ENCODE measurements around the gene SEC61A1.

SEC61A1 gene

GRCh38 chr3:128080323-128081080 is 28.3 kb downstream of the SEC61A1 start:
- no peak for TF ChIP-seq CTCF (IDR thresholded peaks at IDR 0.05; ENCODE audit: low read depth, low read length, missing control alignments)

GRCh38 chr3:128081226-128081625 is 29.0 kb downstream of the SEC61A1 start:
- TF ChIP-seq CTCF (IDR thresholded peaks at IDR 0.05; ENCODE audit: low read depth, low read length, missing control alignments) = no peak
- DNase-seq (ENCODE audit: extremely low read depth, low read depth) = no peak

More at GRCh38 chr3:128080323-128081080, 28.3 kb downstream of the SEC61A1 start:
- H3K4me3 ChIP-seq (replicated peaks; ENCODE audit: low read depth, low read length) = no peak overlapping the region
- DNase-seq (ENCODE audit: extremely low read depth, low read depth) = peak; percentile 94

GRCh38 chr3:128081846-128082245 is 29.6 kb downstream of the SEC61A1 start:
- H3K4me3 ChIP-seq (replicated peaks; ENCODE audit: low read depth, low read length) = no peak overlapping the region
- DNase-seq (ENCODE audit: extremely low read depth, low read depth) = no peak
- no peak for TF ChIP-seq CTCF (IDR thresholded peaks at IDR 0.05; ENCODE audit: low read depth, low read length, missing control alignments)

More at GRCh38 chr3:128081226-128081625, 29.0 kb downstream of the SEC61A1 start:
- H3K4me3 ChIP-seq (replicated peaks; ENCODE audit: low read depth, low read length) = no peak overlapping the region

GRCh38 chr3:128082546-128082945 is 30.3 kb downstream of the SEC61A1 start:
- H3K4me3 ChIP-seq (replicated peaks; ENCODE audit: low read depth, low read length) = no peak overlapping the region
- no peak for DNase-seq (ENCODE audit: extremely low read depth, low read depth)
- TF ChIP-seq CTCF (IDR thresholded peaks at IDR 0.05; ENCODE audit: low read depth, low read length, missing control alignments) = no peak

GRCh38 chr3:128083396-128083795 is 31.2 kb downstream of the SEC61A1 start:
- DNase-seq (ENCODE audit: extremely low read depth, low read depth) = no peak
- no peak for TF ChIP-seq CTCF (IDR thresholded peaks at IDR 0.05; ENCODE audit: low read depth, low read length, missing control alignments)

GRCh38 chr3:128083980-128084674 is 31.9 kb downstream of the SEC61A1 start:
- DNase-seq (ENCODE audit: extremely low read depth, low read depth) = no peak
- no peak overlapping the region for H3K4me3 ChIP-seq (replicated peaks; ENCODE audit: low read depth, low read length)
- TF ChIP-seq CTCF (IDR thresholded peaks at IDR 0.05; ENCODE audit: low read depth, low read length, missing control alignments) = no peak

More at GRCh38 chr3:128083396-128083795, 31.2 kb downstream of the SEC61A1 start:
- no peak overlapping the region for H3K4me3 ChIP-seq (replicated peaks; ENCODE audit: low read depth, low read length)
